Measurements from ENCODE around the gene CTTNBP2. TPM values are rescaled to one million over a fixed set of nuclear protein-coding genes. Genes with fewer than 3 reads are reported as not detected.

CTTNBP2 gene
- total and polyA plus RNA-seq, 10 of the 15 experiments (the other 5 are each of a cell fraction or from before 2014, with no cell fraction given): 0.04 to 0.43 TPM; not detected in 8

DNA sequence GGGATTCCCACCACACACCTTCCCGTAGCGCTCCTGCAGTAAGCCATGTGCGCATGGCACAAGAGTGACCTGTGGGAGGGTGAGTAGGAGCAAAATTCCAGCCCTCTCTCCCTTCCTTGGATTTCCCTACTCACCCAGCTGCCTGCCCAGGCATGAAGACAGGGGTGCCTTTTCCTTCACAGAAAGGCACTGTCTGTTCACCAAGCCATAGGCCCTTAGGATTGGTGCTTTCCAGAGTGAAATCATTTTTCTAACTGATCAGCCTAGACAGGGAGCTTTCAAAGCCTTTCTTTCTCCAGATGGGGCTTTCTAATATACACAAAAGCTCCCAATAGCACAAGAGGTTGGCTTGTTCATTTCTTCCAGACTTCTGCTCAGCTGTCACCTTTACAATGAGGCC is 79.7 kb downstream of the CTTNBP2 start:
- Histone ChIP-seq H2AFZ (ENCODE audit: control insufficient read depth, low read depth, low read length) (no peak overlapping the region), H3K27me3 (replicated peaks in 1 of 2; ENCODE audit: control insufficient read depth in 2 of 2, insufficient read depth in 2 of 2, low read length in 1 of 2) (peaks cover 2% of the 10 kb centered on the region in 2 experiments; a peak in 1 of 4 replicates), H3K36me3 (ENCODE audit: control insufficient read depth in 2 of 2, insufficient read depth in 2 of 2, low read length in 1 of 2) (no peaks in the 10 kb centered on the region), H4K20me1 (ENCODE audit: control insufficient read depth, insufficient read depth) (no peaks in the 10 kb centered on the region), H3K9ac (ENCODE audit: control insufficient read depth, insufficient read depth, low read length) (no peak overlapping the region), H3K4me1 (ENCODE audit: control insufficient read depth, insufficient read depth, low read length) (peaks cover 12% of the 10 kb centered on the region), H3K27ac (ENCODE audit: control insufficient read depth, insufficient read depth) (no peak overlapping the region), H3K9me3 (replicated peaks; ENCODE audit: control insufficient read depth, insufficient read depth, low read length) (no peaks in the 10 kb centered on the region), H3K4me2 (ENCODE audit: control insufficient read depth, insufficient read depth) (no peak overlapping the region), H3K79me2 (ENCODE audit: control insufficient read depth, insufficient read depth, low read length) (no peaks in the 10 kb centered on the region), H3K4me3 (no peak overlapping the region)
- no peak for FAIRE-seq
- DNase-seq (ENCODE audit: low read depth, low spot score): no peak
- ATAC-seq: peak; percentile 25; the same call in 2 of the 3 replicates
- ChIA-PET RAD21 (ENCODE audit: unreplicated experiment) (no interaction called here), CTCF (no interaction called here), SMC1A (ENCODE audit: uncharacterized antibody, unreplicated experiment) (interaction anchor here (1.2 to 2.3 kb wide), 4 partner anchors 11 to 68 kb away, joined by 3 to 9 read pairs (median 6); no protein-coding TSS in a partner anchor), POLR2A (interaction anchor here (1.7 kb wide), 1 partner anchor 17 kb away, joined by 3 read pairs; no protein-coding TSS in a partner anchor)
- no TSS peak for BruUV-seq (replicated peaks)
- TF ChIP-seq IKZF1 (conservative IDR thresholded peaks at IDR 0.05) (0 out of 2 replicates have a peak, but pooled peaks have one; percentile 20), PAX5 (IDR thresholded peaks at IDR 0.05; ENCODE audit: borderline replicate concordance, low read depth, low read length) (no peak)
- in situ Hi-C loops (cut with MboI) (no loop called here), intact Hi-C loops (cut with micrococcal nuclease; ENCODE audit: unreplicated experiment) (no loop called here)
- 61% methylated on average over 3 of the region's 3 CpGs for WGBS (ENCODE audit: insufficient coverage, insufficient replicate concordance, low lambda C conversion rate, missing lambda C conversion rate)

DNA sequence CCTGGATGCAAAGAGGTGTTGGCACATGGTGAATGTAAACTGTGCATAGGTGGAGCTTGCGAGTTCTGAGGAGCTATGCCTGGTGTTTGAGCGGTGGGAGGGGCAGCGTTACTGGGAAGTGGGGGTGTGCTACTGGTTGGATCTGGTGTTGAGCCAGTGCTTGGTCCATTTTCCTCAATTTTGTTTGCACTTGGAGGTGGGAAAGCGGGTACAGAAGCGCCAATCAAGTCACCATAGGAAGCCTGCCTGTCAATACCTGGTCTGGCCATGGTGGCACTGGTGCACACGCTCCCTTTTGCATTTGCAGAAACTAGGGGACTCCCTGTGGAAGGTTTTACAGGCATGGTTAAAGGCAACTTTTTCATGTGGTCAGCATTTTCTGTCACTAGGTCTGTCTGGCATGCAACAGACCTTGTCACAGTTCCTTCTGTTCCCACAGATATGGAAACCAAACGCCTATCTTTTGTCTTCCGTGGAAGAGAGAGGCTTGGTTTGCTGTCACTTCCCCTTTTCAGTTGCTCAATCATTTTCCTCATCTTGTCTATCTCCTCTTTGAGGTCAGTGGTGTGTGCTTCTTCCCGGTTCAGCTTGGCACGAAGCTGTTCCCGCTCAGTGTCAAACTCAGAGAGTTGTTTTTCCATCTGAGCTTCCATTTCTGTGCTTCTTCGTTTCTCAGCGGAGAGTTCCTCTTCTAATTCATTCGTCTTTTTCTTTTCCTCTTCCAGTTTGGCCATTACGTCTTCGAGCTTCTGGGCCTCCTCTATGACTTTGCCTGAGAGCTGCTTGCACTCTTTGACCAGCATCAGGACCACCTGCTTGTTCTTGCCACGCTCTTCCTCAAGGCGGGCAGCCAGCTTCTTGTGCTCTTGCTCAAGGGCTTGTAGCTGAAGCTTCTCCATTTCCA is 81.1 kb downstream of the CTTNBP2 start:
- ChIA-PET RAD21 (ENCODE audit: unreplicated experiment) (interaction anchor here (0.8 to 1.3 kb wide), 2 partner anchors 14 to 63 kb away, joined by 3 to 4 read pairs; no protein-coding TSS in a partner anchor), SMC1A (ENCODE audit: uncharacterized antibody, unreplicated experiment) (interaction anchor here (0.7 to 2.3 kb wide), 7 partner anchors 10 to 260 kb away, joined by 3 to 9 read pairs (median 3); no protein-coding TSS in a partner anchor), POLR2A (interaction anchor here (1.7 kb wide), 1 partner anchor 16 kb away, joined by 3 read pairs; no protein-coding TSS in a partner anchor), CTCF (interaction anchor here (0.7 to 1.2 kb wide), 2 partner anchors 21 to 41 kb away, joined by 4 read pairs; no protein-coding TSS in a partner anchor)
- Histone ChIP-seq H3K9ac (ENCODE audit: control insufficient read depth, insufficient read depth, low read length) (no peak overlapping the region), H3K4me3 (no peak overlapping the region), H3K4me2 (ENCODE audit: control insufficient read depth, insufficient read depth) (peak overlapping the region; percentile 10; the same call in 1 of the 2 replicates), H3K9me3 (replicated peaks; ENCODE audit: control insufficient read depth, insufficient read depth, low read length) (no peaks in the 10 kb centered on the region), H3K27me3 (replicated peaks in 1 of 2; ENCODE audit: control insufficient read depth in 2 of 2, insufficient read depth in 2 of 2, low read length in 1 of 2) (peaks cover 0 to 6% of the 10 kb centered on the region in 2 experiments; a peak in 2 of 4 replicates), H3K36me3 (ENCODE audit: control insufficient read depth in 2 of 2, insufficient read depth in 2 of 2, low read length in 1 of 2) (no peaks in the 10 kb centered on the region), H3K79me2 (ENCODE audit: control insufficient read depth, insufficient read depth, low read length) (no peaks in the 10 kb centered on the region), H4K20me1 (ENCODE audit: control insufficient read depth, insufficient read depth) (no peaks in the 10 kb centered on the region), H3K4me1 (ENCODE audit: control insufficient read depth, insufficient read depth, low read length) (peaks cover 12% of the 10 kb centered on the region), H3K27ac (ENCODE audit: control insufficient read depth, insufficient read depth) (no peak overlapping the region), H2AFZ (ENCODE audit: control insufficient read depth, low read depth, low read length) (peak overlapping the region; percentile 21)
- intact Hi-C loops (cut with micrococcal nuclease; ENCODE audit: unreplicated experiment): no loop called here
- ATAC-seq (peak; percentile 85), FAIRE-seq (peak; percentile 93), DNase-seq (ENCODE audit: low read depth, low spot score) (peak; percentile 32)
- BruUV-seq (replicated peaks): no TSS peak
- in situ Hi-C loops (cut with MboI): no loop called here
- 30% methylated on average over 18 of the region's 18 CpGs for WGBS (ENCODE audit: insufficient coverage, insufficient replicate concordance, low lambda C conversion rate, missing lambda C conversion rate)
- TF ChIP-seq SREBF2 (IDR thresholded peaks at IDR 0.05; ENCODE audit: low read length): no peak
- TF ChIP-seq MYB (IDR thresholded peaks at IDR 0.05; ENCODE audit: borderline replicate concordance, low read depth, low read length): no peak
- no peak for TF ChIP-seq PRDM15 (CRISPR knock-in tag; IDR thresholded peaks at IDR 0.05)
- no peak for TF ChIP-seq YBX1 (IDR thresholded peaks at IDR 0.05)
- TF ChIP-seq, protein P1, sequence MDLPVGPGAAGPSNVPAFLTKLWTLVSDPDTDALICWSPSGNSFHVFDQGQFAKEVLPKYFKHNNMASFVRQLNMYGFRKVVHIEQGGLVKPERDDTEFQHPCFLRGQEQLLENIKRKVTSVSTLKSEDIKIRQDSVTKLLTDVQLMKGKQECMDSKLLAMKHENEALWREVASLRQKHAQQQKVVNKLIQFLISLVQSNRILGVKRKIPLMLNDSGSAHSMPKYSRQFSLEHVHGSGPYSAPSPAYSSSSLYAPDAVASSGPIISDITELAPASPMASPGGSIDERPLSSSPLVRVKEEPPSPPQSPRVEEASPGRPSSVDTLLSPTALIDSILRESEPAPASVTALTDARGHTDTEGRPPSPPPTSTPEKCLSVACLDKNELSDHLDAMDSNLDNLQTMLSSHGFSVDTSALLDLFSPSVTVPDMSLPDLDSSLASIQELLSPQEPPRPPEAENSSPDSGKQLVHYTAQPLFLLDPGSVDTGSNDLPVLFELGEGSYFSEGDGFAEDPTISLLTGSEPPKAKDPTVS (IDR thresholded peaks at IDR 0.05; ENCODE audit: low read depth, low read length): no peak
- TF ChIP-seq EED (IDR thresholded peaks at IDR 0.05; ENCODE audit: low read depth): peak; percentile 62; the same call in 1 of the 2 replicates
- TF ChIP-seq TAF1 (IDR thresholded peaks at IDR 0.05; ENCODE audit: borderline replicate concordance, low read depth, low read length): no peak
